NOMO-1 (cell line): ENCODE measurements around the gene JAM3.

ENCODE experiments used
- DNase-seq, 2 experiments: peaks; one replicate each; lab custom pipeline; 2025; ENCODE audit not compliant: unreplicated experiment in 2 of 2; lab: John Stamatoyannopoulos, UW

Gene JAM3

DNA sequence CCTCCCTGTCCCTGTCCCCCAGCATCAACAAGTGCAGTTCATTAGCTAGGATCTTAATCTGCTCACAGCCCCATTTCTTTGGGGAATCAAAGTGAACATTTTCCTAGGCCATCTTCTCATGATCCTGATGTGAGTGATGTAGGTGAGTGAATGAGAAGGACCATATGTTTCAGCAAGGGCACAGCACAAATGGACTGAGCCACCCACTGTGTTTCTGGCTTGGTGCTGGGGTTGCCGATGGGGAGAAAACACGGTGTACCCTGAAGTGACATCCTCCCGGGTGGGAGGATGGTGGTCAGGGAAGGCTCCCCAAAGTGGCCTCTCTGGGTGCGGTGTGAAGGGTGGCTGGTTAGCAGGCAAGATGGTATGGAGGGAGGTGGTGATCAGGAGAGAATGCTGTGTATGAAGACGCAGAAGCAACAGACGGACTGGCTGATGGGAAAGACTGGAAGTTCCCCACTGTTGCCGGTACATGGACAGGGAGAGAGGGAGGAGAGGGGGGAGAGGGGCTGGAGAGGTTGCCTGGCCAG lies 72.2 kb downstream of the JAM3 start:
- DNase-seq, result no peak

DNA sequence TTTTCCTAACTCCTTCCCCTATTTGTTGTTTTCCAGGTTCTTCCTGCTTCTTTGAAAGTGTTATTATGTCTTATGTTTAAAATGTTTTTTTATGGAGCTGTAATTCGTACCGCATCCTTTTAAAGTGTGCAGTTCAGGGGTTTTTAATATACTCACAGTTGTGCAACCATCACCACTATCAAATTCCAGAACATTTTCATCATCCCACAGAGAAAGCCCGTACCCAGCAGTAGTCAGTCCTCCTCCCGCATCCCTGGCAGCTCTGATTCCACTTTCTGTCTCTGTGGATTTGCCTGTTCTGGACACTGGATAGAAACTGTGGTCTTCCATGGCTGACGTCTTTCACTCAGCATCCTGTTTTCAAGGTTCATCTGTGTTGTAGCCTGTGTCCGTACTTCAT lies 73.7 kb downstream of the JAM3 start:
- DNase-seq, result no peak

DNA sequence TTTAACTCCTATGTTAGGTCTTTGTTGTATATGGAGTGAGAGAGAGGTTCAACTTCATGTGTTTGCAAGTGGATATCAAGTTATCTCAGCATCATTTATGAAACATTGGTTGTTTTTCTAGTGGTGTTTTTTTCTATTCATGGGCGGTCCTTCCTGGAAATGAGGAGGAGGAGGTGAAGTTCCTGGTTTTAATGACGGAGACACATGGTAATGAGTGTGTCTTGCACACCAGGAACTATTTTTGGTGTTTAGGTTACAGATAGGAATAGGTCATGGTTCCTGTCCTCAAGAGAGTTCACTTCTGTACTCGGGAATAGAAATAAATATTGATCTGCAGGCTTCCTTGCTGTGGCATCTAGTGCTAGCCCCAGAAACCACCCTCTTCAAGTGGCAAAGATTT lies 74.9 kb downstream of the JAM3 start:
- DNase-seq, result no peak

DNA sequence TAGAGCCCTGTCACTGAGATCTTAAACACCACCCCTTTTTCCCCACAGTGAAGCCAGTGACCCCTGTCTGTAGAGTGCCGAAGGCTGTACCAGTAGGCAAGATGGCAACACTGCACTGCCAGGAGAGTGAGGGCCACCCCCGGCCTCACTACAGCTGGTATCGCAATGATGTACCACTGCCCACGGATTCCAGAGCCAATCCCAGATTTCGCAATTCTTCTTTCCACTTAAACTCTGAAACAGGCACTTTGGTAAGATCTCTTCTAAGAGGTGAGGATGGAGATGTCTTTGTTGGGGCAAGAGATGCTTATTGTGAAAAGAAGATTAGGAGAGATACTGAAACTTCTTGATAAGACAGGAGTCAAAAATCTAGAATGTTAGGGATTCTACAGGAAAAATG lies 75.9 kb downstream of the JAM3 start:
- no peak for DNase-seq

DNA sequence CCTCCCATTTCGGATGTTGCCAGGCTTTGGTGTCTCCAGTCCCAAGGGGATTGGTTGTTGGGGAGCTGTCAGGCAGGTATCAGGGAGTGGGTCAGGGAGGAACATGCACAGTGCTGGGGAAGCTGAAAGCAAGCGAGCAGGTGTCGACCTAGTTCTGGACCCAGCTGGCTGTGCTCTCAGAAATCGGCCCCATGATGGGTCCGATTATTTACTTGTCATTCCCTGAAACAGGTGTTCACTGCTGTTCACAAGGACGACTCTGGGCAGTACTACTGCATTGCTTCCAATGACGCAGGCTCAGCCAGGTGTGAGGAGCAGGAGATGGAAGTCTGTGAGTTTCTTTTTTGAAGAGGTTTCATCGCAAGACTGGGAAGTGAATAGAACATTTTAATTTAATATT lies 76.8 kb downstream of the JAM3 start:
- no peak for DNase-seq

DNA sequence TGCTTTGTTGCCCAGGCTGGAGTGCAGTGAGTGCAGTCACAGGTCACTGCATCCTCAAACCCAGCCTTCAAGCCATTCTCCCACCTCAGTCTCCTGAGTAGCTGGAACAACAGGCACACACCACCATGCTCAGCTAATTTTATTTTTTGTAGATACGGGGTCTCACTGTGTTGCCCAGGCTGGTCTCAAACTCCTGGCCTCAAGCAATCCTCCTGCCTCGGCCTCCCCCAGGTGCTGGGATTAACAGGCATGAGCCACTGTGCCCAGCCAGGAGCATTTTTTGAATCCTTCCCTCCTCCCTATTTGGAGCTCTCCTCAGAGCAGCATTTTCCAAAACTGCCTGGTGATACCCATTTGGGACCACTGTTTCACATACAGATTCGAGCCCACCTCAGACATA lies 77.7 kb downstream of the JAM3 start:
- DNase-seq, result no peak

DNA sequence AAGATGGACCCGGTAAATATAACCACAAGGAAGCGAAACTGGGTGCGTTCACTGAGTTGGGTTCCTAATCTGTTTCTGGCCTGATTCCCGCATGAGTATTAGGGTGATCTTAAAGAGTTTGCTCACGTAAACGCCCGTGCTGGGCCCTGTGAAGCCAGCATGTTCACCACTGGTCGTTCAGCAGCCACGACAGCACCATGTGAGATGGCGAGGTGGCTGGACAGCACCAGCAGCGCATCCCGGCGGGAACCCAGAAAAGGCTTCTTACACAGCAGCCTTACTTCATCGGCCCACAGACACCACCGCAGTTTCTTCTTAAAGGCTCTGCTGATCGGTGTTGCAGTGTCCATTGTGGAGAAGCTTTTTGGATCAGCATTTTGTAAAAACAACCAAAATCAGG lies 80.5 kb downstream of the JAM3 start:
- no peak for DNase-seq

DNA sequence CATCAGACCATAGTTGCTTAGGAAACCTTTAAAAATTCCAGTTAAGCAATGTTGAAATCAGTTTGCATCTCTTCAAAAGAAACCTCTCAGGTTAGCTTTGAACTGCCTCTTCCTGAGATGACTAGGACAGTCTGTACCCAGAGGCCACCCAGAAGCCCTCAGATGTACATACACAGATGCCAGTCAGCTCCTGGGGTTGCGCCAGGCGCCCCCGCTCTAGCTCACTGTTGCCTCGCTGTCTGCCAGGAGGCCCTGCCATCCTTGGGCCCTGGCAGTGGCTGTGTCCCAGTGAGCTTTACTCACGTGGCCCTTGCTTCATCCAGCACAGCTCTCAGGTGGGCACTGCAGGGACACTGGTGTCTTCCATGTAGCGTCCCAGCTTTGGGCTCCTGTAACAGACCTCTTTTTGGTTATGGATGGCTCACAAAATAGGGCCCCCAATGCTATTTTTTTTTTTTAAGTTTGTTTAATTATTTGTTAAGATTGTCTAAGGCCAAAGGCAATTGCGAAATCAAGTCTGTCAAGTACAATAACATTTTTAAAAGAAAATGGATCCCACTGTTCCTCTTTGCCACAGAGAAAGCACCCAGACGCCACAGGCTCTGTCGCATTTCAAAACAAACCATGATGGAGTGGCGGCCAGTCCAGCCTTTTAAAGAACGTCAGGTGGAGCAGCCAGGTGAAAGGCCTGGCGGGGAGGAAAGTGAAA lies 81.5 kb downstream of the JAM3 start:
- no peak for DNase-seq

DNA sequence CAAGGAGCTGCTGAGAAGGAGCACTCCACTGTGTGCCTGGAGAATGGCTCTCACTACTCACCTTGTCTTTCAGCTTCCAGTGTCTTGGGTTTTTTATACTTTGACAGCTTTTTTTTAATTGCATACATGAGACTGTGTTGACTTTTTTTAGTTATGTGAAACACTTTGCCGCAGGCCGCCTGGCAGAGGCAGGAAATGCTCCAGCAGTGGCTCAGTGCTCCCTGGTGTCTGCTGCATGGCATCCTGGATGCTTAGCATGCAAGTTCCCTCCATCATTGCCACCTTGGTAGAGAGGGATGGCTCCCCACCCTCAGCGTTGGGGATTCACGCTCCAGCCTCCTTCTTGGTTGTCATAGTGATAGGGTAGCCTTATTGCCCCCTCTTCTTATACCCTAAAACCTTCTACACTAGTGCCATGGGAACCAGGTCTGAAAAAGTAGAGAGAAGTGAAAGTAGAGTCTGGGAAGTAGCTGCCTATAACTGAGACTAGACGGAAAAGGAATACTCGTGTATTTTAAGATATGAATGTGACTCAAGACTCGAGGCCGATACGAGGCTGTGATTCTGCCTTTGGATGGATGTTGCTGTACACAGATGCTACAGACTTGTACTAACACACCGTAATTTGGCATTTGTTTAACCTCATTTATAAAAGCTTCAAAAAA lies 82.3 kb downstream of the JAM3 start:
- no peak for DNase-seq

DNA sequence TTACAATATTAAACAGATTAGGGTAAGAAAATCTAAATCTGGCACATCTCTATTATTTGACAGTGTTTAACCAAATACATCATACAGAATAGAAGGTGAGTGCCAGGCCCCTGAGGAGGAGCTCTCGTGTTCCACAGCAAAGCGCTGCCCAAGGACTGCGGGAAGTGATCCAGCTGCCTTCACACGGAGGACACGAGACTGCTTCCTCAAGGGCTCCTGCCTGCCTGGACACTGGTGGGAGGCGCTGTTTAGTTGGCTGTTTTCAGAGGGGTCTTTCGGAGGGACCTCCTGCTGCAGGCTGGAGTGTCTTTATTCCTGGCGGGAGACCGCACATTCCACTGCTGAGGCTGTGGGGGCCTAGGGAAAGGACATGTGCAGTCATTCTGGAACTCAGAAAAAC lies 83.8 kb downstream of the JAM3 start:
- DNase-seq, result no peak

DNA sequence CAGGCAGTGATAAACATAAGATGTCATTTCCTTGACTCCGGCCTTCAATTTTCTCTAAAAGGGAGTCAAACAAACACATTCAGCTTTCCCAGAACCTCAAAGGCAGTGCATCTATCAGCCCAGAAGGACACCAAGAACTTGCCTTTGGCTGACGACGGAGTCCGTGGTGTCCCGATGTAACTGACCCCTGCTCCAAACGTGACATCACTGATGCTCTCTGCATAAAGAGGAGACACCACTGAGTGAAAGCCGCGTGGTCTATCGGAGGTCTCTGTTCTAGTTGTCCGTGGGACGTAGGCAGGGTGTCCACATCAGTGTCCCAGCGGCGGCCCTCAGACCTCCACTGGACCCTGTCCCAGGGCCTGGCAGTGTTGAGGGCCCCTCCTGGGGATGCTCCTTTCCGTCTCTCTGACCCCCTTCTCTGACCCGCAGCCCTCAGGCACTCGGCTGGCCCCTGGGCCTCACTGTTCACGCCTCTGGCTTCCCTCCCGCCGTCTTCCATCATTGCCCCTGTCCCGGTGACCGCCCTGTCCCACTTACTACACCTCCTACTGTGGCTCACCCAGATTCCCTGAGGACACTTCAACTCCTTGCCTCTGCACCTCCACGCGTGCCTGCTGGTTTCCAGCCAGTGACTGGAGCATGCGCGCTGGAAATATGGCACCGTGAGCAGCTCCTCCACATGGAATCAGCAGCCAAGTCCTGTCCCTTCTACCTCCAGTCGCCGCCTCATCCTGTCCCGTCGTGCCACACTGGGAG lies 84.5 kb downstream of the JAM3 start:
- no peak for DNase-seq

DNA sequence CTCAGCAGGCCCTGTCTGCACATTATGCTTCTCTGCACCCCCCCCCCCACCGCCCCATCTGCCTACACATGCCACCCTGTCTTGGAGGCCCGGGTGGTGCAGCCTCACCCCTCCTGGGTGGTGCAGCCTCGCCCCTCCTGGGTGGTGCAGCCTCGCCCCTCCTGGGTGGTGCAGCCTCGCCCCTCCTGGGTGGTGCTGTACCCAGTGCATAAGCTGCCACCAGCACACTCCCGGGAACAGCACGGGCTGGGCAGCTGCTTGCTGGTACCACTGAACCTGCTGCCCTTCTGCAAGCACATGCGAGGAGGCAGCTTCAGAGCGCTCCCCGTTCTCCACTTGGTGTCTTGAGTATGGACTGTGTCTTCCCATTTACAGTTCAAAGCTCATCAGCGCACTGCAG lies 85.6 kb downstream of the JAM3 start:
- no peak for DNase-seq

DNA sequence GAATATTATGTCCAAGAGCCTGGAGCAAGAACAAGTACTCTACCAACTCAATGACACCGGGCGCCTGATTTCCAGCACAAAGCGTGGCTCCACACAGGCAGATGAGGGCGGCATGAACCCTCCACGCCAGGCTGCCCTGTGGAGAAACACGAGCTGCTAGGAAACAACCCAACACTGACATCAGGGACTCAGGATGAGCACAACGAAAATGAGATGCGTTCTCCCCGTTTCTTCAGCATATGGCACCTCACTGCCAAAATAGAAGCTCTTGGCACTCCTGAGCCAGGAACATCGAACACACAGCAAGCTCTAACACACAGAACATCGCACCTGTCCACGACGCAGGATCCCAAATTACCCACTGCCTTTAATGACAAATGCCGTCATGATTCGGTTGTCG lies 86.6 kb downstream of the JAM3 start:
- no peak for DNase-seq

DNA sequence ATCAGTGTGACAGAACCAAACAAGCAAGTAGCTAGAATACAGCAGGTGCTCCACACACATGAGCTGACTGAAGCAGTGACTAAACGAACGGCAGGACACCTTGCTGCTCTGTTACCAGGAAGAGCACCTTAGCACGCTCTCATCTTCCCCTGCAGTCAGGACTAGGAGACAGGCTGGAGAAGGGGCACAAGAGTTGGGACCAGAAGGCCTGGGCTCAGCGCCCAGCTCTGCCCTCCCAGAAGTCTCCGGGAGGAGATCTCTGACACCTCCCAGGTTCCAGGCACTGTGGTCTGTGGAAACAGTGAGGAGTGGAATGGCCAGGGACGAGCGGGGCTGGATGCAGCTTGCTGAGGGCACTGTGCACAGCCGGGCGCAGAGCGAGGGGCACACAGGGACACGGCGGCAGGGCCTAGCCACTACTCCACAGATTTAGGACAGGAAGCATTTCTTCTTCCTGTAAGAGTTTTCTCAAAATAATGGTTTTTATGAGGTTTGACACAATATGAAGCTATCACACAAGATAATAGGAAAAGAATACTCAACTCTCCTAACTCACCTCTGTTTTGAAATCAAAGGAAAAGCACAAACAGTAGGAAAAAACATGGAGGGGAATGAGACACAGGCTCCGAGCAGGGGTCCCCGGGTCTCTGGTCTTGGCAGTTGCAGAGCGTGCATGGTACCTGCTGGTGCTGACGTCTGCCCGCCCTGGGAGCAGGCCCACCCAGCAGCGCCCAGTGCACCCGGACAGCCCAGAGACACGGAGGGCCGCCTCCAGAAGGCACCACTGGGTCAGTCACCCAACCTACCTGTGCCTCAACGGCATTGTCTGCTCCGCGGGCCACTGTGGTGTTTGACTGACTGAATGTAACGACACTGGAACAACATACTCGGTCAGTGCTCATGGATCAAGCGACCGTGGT lies 87.3 kb downstream of the JAM3 start:
- DNase-seq, result no peak

DNA sequence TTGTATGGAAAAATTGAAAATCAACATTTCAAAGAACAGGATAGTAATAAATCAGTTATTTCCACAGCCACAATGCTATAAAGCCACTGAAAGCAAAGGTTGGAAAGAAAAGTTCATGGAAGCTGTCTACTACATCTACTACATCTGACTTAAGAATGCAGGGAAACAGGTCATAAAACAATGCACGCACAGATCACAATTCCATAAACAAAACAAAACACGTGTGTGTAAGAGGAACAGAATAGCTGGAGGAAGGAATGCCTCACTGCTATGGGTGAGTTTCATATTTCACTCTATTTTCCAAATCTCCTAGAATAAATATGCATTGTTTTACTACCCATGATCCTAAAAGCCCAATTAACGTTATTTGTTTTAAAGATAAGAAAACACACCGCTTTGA lies 88.6 kb downstream of the JAM3 start:
- DNase-seq, result no peak

DNA sequence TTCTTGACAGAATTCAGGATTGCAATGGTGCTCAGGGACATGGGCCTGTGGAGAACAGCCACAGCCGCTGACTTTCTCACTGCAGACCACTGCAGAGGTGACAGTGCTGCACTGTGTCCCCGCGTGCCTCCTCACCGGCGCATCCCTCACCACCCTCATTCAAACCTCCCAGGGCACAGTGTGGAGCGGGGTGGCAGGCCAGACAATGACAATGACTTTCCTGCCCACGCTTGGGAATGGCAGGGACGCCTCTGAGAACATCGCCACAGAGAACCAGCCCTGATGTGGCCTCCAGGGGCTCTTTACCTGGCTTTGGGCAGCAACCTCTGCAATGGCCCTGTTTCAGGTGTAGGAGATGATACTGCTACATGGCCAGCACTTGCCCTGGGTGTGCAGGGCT lies 89.2 kb downstream of the JAM3 start:
- no peak for DNase-seq

DNA sequence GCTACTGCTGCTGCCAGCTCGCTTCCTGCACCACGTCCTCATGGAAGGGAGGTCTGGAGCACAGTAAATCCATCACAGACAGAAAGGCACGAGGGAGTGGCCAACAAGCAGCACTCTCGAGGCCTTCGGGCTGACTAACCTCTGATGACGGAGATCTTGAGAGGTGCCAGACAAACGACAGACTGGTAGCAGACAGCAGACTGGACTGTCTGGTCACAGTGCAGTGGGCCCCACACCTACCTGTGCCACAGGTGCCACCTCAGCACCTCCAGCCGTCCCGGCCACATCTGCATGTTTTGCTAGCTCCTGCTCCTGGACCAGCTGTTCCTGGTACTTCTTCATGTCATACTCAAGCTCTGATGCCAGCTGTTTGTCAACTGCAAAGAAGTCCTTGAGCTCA lies 90.8 kb downstream of the JAM3 start:
- no peak for DNase-seq

DNA sequence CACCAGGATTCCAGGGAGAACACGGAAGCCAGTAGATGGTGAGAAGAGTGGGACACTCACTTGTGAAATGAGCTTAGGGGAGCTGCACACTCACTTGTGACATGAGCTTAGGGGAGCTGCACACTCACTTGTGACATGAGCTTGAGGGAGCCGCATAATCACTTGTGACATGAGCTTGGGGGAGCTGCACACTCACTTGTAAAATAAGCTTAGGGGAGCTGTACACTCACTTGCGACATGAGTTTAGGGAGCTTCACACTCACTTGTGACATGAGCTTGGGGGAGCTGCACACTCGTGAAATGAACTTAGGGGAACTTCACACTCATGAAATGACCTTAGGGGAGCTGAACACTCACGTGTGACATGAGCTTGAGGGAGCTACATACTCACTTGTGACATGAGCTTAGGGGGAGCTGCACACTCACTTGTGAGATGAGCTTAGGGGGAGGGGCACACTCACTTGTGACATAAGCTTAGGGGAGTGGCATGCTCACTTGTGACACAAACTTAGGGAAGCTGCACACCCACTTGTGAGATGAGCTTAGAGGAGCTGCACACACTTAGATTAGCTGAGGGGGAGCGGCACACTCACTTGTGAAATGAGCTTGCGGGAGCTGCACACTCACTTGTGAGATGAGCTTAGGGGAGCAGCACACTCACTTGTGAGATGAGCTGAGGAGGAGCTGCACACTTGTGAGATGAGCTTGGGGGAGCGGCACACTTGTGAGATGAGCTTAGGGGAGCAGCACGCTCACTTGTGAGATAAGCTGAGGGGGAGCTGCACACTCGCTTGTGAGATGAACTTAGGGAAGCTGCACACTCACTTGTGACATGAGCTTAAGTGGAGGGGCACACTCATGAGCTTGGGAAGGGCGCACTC lies 95.9 kb downstream of the JAM3 start:
- DNase-seq, result no peak

DNA sequence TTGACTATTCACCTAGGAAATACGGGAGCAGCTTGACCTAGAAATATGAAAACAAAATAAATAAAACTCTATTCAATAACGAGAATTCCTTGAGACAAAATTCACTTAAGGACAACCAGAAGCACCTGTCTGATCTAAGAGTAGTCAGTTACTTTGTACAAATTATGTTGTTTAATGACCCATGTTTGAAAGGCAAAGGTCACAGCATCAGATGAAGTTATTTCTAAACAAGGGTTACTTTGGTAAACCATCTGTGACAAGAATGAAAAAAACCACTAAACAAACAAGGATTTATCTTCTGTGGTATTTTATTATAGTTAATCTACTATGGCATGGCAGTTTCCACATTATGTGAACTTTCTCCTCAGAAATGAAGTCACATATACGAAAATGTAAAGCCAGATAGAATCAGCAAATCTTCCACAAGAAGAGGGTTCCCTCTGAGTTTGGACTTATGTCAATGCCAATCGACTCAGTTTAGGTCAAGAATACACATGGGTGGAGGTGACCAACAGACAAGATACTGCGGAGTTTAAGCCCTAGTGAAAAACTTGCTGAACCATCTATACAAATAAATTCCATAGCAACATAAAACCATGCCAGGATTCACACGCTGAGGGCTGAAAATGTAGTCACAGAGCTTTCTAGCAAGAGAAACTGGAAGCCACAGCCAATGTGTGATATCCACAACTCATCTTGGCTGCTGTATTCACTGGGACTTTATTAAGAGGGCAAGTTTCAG lies 101.5 kb downstream of the JAM3 start:
- no peak for DNase-seq
